AG04449 (cell line): ENCODE data around the gene TEX264.

Experiments used
- CTCF ChIA-PET: fragments of 350-600 bp; formaldehyde crosslinking; extraction: SDS; loops from one replicate; lab custom pipeline; 2021; ENCODE audit warnings: antibody characterized with exemption; lab: Yijun Ruan, JAX
- POLR2A ChIA-PET: fragments of 400-600, 350-600 bp; formaldehyde crosslinking; extraction: SDS; loops from one replicate; lab custom pipeline; 2020; ENCODE audit warnings: antibody characterized with exemption, inconsistent platforms; lab: Yijun Ruan, JAX
- DNase-seq: peaks from one replicate; pipeline ENCODE4 v3.0.0-alpha.2; 2010; ENCODE audit warnings: low read depth, low spot score
- H3K4me3 ChIP-seq: 2 replicates; pipeline ENCODE4 v1.5.1; 2011; ENCODE audit warnings: low read depth, mild to moderate bottlenecking, control low read depth, low read length
- TF ChIP-seq, protein P1 (sequence below): IDR thresholded peaks from one replicate; pipeline ENCODE4 v1.5.1; 2011; ENCODE audit warnings: mild to moderate bottlenecking, moderate library complexity, low read length, control low read depth, inconsistent platforms; ENCODE audit not compliant: insufficient read depth; ENCODE audit errors: missing control alignments

Gene TEX264

DNA sequence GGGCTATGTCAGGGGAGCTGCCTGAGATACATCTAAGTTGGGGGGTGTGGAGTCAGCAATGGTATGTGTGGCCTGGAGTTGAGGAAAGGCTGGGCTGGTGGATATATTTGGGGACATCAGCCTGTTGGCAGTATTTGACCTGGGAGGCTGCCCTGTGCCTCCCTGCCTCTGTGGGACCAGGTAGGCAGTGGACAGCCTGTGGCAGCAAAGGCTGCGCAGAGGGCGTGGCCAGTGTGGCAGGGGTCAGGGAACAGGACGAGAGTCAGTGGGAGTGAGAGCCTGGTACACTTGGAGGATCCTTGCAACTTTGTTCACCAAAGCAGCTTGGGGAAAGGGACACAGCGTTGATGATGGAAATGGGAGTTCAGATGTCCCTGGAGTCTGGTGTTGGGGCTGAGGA is 15.0 kb downstream of the TEX264 start:
- CTCF ChIA-PET = interaction anchor here (1.5 to 11.6 kb wide), 3 partner anchors 15 to 296 kb away, joined by 5 to 264 read pairs (median 196); partner anchors contain the start of genes DCAF1 and TEX264
- no peak for DNase-seq
- no peak overlapping the region for H3K4me3 ChIP-seq
- TF ChIP-seq, protein P1, sequence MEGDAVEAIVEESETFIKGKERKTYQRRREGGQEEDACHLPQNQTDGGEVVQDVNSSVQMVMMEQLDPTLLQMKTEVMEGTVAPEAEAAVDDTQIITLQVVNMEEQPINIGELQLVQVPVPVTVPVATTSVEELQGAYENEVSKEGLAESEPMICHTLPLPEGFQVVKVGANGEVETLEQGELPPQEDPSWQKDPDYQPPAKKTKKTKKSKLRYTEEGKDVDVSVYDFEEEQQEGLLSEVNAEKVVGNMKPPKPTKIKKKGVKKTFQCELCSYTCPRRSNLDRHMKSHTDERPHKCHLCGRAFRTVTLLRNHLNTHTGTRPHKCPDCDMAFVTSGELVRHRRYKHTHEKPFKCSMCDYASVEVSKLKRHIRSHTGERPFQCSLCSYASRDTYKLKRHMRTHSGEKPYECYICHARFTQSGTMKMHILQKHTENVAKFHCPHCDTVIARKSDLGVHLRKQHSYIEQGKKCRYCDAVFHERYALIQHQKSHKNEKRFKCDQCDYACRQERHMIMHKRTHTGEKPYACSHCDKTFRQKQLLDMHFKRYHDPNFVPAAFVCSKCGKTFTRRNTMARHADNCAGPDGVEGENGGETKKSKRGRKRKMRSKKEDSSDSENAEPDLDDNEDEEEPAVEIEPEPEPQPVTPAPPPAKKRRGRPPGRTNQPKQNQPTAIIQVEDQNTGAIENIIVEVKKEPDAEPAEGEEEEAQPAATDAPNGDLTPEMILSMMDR = no peak
- POLR2A ChIA-PET = no interaction called here

DNA sequence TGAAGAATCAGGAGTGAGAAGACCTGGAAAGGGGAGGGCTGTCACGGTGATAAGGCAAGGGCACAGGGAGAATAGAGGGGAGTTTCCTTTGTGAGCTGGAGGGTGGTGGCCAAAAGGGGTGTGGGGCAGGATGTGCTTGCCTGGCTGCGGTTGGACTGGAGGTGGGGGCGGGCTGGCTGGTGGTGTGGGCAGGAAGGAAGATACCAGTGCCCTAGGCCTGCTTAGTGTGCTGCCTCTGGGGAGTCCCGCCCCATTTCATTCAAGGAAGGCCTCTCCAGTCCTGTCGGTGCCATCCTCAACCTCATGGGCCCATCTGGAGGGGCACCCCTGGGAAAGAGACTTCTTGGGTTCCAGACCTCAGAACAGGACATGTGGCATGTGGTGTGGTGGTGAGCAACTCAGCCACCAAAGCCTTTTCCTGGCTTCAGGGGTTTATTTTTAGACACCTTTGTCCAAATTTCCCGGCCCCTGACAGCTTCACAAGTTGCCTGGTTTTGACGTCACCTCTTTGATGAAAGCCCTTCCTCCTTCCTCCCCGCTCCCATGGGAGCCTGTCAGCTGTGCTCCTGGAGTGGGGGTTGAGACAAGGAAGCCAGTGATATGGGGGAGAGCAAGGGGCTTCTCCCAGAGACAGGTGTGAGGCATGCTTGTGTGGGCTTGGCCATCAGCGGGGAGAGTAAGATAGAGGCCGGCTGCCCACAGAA is 15.6 kb downstream of the TEX264 start:
- CTCF ChIA-PET = interaction anchor here (1.2 to 11.6 kb wide), 6 partner anchors 10 to 299 kb away, joined by 3 to 264 read pairs (median 8); partner anchors contain the start of genes DCAF1 and TEX264
- H3K4me3 ChIP-seq = no peak overlapping the region
- DNase-seq = no peak
- TF ChIP-seq, protein P1 = no peak
- POLR2A ChIA-PET = no interaction called here

DNA sequence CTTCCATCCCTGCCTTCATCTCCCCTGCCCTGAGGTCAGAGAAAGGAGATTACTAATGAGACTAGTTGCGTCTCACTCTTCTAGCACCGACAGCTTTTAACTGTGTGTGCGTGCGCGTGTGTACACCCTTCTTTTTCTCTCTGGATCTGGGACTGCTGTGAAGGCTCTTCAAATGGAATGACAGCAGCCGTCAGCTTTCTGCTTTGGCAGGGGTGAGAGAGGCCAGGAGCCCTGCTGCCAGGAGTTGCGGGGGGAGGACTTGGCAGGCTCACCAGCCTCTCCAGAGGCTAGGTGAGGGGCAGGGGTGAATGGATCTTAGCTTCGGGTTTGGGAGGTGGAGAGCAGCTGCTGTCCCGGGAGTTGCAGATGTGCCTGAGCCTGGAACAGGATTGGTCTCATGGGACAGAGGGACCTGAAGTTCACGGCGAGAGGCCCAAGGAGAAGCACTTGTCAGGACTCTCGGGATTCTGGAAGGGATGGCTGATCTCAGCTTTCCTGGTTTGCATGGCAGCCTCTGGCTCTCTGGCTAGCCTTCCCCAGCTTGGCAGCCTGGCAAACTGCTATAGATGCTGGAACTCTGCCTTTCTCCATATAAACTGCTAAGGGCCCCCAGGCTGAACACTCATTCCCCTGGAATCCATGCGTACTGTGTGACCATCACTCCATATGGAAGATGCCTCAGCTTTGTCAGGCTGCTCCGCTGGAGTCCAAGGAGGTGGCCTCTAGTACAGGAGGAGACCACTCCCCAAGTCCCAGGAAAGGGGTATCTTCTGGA is 16.6 kb downstream of the TEX264 start:
- H3K4me3 ChIP-seq = no peak overlapping the region
- TF ChIP-seq, protein P1 = no peak
- no peak for DNase-seq
- POLR2A ChIA-PET = interaction anchor here (0.5 to 0.7 kb wide), 2 partner anchors 8 to 1429 kb away, joined by 3 read pairs; no protein-coding TSS in a partner anchor
- CTCF ChIA-PET = interaction anchor here (1.2 to 11.6 kb wide), 6 partner anchors 9 to 300 kb away, joined by 3 to 264 read pairs (median 8); partner anchors contain the start of genes DCAF1 and TEX264

DNA sequence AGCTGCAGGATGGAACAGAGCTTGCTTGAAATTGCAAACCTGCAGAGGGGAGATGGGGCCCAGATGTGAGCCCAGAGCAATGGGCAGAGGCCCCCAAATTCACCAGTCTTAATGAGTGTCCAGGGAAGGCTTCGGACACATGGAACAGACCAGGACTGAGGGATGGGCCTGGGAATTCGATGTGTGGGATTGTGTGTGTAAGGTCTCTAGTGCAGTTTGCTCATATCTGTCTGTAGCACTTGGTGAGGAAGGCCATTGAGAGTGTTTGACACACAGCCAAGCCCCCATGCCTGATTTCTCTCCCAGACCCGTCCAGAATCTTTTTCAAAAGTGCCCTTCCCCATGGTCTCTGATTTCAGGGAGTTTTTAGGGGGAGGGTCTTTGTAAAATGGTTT is 17.2 kb downstream of the TEX264 start:
- POLR2A ChIA-PET = interaction anchor here (0.5 to 0.7 kb wide), 2 partner anchors 9 to 1430 kb away, joined by 3 read pairs; no protein-coding TSS in a partner anchor
- CTCF ChIA-PET = interaction anchor here (11.6 kb wide), 1 partner anchor 17 kb away, joined by 196 read pairs; the partner anchor contains the start of gene TEX264

DNA sequence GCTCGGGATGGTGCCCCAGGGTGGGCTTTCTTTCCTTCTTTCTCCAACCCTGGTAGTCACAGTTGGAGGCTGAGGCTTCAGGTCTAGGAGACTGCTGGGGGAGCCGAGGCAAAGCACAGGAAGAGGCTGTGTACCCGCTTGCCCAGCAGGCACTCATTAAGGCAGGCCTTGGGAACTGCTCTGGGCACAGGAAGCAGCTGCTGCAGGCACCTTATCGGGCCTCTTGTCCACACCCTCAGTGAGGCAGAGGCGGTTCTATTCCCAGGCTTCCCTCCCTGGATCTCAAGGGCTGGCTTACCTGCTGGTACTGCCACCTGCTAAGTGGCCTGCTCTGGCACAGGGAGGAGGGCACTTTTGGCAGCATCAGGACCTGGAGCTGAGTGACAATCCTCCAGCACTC is 20.0 kb downstream of the TEX264 start:
- ChIA-PET POLR2A (no interaction called here), CTCF (interaction anchor here (0.9 to 2.5 kb wide), 3 partner anchors 9 to 108 kb away, joined by 3 to 12 read pairs (median 9); no protein-coding TSS in a partner anchor)
- H3K4me3 ChIP-seq = no peak overlapping the region
- DNase-seq = no peak
- TF ChIP-seq, protein P1 = no peak

More for the DNA sequence above, 17.2 kb downstream of the TEX264 start:
- no peak overlapping the region for H3K4me3 ChIP-seq
- no peak for DNase-seq
- TF ChIP-seq, protein P1 = no peak
